ENCODE data around the gene FBLN1. TPM values are rescaled to one million over a fixed set of nuclear protein-coding genes. Genes with fewer than 3 reads are reported as not detected.
"Not testable (repeated sequence)": the region's sequence is repeated elsewhere in the genome, so short reads cannot be mapped to it uniquely, and the experiment has no call there.

The FBLN1 gene
- total RNA-seq, 1 donor from 2014 or later = 0.26 TPM

- DNase-seq (ENCODE audit: low read depth in 2 of 2) = no peak
Observed at GRCh38 chr22:45582236-45582954, 79.7 kb downstream of the FBLN1 start.

DNA sequence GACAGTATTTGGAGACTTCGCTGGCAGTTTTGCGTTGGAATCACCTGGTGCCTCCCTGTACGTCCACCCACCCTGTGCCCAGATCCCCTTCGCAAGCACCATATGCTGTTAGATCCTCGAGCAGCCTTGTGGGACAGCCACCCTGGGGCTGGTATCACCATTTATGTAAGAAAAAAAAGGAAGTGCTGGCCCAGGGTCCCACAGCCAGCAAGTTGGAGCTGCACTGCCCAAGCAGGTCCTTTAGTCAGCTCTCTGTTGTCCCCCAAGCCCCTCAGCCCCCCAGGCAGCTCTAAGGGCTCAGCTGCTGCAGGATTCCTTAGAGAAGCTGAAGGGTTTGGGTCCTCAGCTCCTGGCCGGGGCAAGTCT, 80.3 kb downstream of the FBLN1 start:
- DNase-seq (ENCODE audit: low read depth in 2 of 2) = no peak

DNA sequence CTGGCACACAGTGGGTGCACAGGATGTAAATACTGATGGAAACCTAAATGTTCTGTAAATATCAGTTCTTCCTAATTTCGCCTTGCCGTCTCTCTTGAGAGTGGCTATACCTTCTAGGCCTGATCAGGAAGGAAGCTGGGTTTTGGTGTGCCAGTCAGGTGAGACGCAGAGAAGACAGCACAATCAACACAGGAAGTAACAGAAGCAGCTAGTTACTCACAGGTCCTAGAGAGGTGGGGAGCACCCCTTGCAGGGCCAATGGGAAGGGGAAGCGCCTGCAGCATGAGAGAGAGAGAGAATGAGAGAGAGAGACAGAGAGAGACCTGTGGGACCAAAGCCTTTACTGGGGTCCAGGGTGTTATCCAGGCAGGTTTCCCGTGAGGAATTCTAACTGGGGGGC, 80.8 kb downstream of the FBLN1 start:
- DNase-seq (ENCODE audit: low read depth in 2 of 2) = no peak

DNA sequence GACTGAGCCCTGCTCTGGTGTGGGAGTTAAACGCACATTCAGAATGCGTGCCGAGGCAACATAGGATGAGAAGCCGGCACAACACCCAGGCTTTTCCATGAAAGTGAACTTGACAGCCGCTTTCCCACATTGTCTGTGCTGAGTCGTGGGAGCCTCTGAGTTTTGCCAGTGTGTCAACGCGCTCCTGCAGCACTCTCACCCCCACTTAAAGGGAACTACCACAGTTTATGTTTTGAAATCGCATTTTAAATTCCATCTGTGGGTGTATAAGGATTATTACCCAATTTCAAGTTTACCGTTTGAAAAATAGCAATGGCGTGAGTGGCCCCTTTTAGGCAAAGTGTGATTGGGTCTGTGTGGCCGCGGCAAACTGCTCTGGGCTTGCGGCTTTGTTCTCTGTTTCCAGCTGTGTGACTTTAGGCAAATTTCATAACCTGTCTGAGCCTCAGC, 81.5 kb downstream of the FBLN1 start:
- DNase-seq (ENCODE audit: low read depth in 2 of 2) = no peak

GRCh38 chr22:45584621-45585436, 82.1 kb downstream of the FBLN1 start:
- no peak for DNase-seq (ENCODE audit: low read depth in 2 of 2)

DNA sequence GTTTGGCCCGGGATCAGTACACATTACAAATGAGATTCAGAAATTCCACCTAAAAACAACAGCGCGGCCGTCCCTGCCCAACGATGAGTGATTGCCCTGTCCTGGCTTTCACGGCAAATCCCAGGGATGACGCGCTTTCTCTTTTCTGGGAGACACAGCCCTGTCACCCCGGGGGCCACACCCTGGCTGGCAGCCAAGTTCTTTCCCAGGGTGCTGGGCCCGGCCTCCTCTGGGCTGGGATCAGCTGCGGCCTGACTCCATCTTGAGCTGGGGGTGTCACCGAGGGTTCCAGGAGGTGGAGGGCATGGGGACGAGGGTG, 82.7 kb downstream of the FBLN1 start:
- no peak for DNase-seq (ENCODE audit: low read depth in 2 of 2)

- DNase-seq (ENCODE audit: low read depth in 2 of 2) = no peak
Observed at GRCh38 chr22:45585946-45586540, 83.4 kb downstream of the FBLN1 start.

DNA sequence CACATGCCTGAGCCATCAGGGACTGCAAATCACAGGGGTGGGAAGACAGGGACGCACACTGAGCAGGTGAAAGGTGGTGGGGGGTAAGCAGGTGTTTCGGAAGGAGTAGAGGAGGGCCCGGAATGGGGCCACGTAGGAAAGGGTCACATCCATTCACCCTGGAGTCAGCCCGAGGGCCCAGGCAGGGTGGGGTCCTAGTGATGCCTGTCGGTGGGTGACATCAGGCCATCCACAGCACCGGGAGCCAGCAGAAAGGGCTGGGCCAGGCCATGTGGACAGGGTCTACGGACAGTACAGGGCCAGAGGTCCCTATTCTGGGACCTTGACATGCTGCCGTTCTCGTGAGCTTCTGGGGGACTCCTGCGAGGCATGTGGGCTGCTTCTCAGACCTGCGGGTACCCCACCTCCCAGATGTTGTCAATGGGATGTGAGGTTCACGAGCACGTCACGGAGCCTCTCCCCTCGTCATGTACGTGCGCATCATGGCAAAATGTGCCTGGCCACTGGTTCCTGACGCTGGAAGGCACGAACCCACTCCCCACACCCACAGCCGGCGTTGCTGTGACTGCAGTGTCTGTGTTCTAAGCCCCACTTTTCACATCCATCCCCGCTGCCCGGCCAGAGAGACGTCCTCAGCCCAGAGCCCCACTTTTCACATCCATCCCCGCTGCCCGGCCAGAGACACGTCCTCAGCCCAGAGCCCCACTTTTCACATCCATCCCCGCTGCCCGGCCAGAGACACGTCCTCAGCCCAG, 84.1 kb downstream of the FBLN1 start:
- no peak for DNase-seq (ENCODE audit: low read depth in 2 of 2)

DNA sequence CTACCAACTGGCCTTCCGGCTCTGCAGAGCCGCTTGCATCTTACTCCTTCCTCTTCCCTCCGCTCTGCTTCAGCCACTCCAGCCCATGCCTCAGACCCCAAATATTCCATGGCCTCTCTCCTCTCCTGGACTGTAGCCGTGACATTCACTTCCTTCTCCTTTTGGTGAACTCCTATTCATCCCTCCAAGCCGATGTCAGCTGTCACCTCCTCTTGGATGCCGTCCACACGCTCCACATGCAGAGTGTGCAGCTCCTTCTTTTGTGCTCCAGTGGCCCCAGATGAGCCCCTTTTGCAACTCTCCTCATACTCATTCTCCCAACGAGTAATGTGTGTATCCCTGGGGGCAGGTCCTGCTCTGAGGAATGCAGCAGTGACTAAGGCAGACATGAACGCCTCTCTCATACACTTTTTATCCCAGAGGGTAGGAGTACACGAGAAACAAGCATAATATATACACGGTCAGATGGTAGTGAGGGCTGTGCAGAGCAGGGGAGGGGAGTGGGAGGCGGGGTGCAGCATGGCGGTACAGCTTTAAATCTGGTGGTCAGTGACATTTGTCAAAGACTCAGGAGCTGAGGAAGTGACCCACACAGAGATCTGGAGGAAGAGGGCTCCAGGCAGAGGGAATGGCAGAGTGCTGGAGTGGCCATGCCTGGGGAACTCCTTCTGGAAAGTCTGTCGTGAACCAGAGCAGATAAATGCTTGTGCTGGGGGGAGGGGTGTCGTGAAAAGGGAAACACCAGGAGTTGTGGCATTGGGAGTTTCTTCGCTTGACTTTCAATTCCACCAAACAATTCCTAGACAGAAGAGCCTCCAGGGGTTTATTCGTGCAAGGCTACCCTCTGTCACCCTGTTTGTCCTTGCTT, 85.2 kb downstream of the FBLN1 start:
- no peak for DNase-seq (ENCODE audit: low read depth in 2 of 2)

- no peak for DNase-seq (ENCODE audit: low read depth in 2 of 2)
Observed at GRCh38 chr22:45589556-45589955, 86.9 kb downstream of the FBLN1 start.

GRCh38 chr22:45590262-45590661, 87.6 kb downstream of the FBLN1 start:
- DNase-seq (ENCODE audit: low read depth in 2 of 2) = no peak

DNA sequence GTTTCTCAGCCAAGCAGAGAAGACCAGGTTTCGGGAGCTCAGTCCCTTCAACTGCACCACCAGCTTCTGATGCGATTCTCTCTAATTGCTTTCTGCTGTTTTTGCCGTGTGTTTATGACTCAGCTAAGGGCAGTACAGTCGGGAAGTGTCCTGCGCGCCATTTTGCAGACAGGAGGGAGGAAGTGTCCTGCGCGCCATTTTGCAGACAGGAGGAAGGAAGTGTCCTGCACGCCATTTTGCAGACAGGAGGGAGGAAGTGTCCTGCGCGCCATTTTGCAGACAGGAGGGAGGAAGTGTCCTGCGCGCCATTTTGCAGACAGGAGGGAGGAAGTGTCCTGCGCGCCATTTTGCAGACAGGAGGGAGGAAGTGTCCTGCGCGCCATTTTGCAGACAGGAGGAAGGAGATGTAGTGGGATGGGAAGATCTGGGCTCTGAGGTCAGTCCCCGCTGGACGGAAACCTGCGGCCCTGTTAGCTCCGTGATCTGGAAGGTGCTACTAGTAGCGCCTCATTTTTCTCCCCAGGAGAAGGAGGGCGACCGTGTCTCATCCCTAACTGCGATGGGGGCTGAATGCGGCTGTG, 89.0 kb downstream of the FBLN1 start:
- DNase-seq (ENCODE audit: low read depth in 2 of 2) = not testable (repeated sequence)

DNA sequence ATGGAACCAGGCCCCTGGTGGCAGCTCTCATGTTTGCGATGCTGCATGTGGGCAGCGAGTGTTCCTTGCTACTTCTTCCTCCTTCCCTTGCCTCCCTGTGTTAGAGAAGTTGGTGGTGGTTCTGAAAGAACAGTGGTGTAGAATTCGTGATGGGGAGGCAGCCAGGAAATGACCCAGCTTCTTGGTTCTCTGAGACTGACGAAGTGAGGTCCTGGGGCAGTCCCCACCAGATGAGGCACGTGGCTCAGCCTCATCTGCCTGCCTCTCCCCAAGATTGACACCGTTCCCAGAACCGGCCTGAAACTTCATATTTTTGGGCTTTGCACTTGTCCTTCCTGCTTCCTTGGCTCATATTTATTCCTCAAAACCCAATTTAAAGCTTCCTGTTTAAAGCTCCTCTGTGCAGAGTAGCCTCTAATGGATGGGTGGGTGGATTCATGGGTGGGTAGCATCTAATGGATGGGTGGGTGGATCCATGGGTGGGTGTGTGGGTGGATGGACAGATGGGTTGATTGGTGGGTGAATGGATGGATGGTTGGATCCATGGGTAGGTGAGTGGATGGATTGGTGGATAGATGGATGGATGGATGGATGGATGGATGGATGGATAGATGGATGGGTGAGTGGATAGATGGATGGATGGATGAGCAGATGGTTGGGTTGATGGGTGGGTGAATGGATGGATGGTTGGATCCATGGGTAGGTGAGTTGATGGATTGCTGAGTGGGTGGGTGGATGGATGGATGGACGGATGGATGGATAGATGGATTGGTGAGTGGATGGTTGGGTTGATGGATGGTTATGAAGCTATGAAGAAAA, 91.6 kb downstream of the FBLN1 start:
- no peak for DNase-seq (ENCODE audit: low read depth in 2 of 2)

DNA sequence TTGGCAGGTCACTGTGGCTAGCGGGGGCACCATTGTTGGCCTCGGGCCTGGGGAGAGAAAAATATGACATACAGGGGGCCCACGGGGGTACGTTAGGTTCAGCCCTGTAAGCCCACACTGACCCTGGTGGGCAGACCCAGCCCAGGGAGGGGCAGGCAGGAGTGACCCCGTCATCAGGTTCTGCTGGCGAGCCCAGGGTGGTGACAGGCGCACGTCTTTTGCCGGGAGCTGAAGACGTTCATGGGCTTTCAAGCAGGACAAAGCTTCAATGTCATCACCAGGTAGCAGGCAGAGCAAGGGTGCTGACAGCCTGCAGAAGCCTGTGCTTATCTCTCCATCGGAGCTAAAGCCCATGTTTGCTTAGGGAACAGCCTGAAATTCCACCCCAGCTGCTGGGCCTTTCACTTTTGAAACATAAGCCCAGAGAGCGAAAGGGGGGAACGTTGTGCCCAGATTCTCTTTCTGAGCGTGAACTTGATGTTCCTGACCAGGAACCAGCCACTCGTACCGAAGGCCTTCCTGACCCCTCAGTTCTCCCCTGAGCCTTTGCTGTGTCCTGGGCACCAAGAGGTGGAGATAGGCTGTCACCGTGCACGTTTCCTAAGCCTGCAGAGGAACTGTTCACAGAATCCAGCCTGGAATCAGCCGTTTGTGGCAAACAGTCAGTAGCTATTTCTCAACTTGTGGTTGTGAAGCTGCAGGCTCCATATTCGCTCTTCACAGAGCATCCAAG, 94.9 kb downstream of the FBLN1 start:
- no peak for DNase-seq (ENCODE audit: low read depth in 2 of 2)

DNA sequence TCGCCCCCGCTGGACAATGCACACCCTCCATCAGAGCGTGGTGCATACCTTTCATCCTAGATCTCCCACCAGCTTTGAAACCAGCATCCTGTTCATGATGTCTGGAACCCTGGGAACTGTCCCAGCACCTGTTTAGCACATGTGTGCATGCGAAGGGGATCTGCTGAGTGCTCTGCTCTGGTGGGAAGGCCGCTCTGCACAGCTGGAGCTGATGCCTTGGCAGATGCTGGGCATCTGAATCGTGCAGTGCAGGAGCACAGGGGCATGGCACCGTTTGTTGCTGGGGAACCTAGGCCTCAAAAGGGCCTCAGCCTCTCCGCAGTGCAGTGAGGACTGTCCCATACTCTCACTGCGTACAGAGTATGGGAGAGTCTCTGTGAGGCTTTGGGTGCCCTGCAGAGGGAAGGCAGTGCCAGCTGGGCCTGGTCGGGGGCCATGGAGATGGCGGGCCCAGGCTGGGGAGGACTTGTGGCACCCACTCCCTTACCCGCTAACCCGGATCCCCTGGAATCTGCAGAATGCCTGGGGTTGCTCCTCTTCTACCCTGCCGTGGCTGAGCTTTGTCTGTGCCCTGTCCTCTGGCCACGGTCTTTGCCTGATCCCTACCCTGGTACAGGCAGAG, 96.0 kb downstream of the FBLN1 start:
- no peak for DNase-seq (ENCODE audit: low read depth in 2 of 2)

DNA sequence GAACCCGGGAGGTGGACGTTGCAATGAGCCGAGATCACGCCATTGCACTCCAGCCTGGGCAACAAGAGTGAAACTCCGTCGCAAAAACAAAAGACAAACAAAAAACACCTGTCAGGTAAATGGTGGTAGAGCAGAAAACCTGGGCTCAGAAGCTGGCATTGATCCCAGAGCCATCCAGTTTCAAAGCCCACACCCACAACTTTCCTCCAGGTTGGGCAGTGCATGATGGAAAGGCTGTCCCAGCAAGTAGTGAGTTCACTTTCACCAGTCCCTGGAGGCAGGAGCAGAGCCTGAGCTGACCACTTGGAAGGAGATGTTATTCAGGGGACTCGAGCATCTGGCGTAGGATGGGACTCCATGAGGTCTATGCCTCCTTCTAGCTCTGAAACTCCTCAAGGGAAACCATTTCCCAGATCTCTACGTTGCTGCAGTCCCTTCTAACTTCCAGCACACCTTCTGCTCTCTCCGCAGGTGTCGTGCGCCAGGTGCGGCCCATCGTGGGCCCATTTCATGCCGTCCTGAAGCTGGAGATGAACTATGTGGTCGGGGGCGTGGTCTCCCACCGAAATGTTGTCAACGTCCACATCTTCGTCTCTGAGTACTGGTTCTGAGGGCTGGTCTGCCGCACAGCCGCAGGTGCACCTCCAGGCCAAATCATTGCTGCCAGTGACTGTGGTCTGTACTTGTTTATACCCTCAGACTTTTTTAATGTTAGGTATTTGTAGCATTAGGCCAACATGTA, 97.3 kb downstream of the FBLN1 start:
- no peak for DNase-seq (ENCODE audit: low read depth in 2 of 2)

- no peak for DNase-seq (ENCODE audit: low read depth in 2 of 2)
Observed at GRCh38 chr22:45600790-45601730, 98.4 kb downstream of the FBLN1 start.

All from dermis microvascular lymphatic vessel endothelial cell (primary cell).